ENCODE measurements around the gene RILPL1. TPM values are rescaled to one million over a fixed set of nuclear protein-coding genes. Genes with fewer than 3 reads are reported as not detected.
"Not testable (repeated sequence)": the region's sequence is repeated elsewhere in the genome, so short reads cannot be mapped to it uniquely, and the experiment has no call there.

Gene RILPL1
- total RNA-seq, 1 donor, result 1.1 TPM

- no peak for DNase-seq (ENCODE audit: low read depth in 2 of 3, low spot score in 2 of 3)
Measured at GRCh38 chr12:123531091-123531490, 2.4 kb downstream of the RILPL1 start.

- DNase-seq (ENCODE audit: low read depth in 2 of 3, low spot score in 2 of 3), result no peak
Measured at GRCh38 chr12:123530668-123531067, 2.9 kb downstream of the RILPL1 start.

GRCh38 chr12:123529686-123530085, 3.8 kb downstream of the RILPL1 start:
- DNase-seq (ENCODE audit: low read depth in 2 of 3, low spot score in 2 of 3), result no peak

- no peak for DNase-seq (ENCODE audit: low read depth in 2 of 3, low spot score in 2 of 3)
Measured at GRCh38 chr12:123528858-123529257, 4.7 kb downstream of the RILPL1 start.

- no peak for DNase-seq (ENCODE audit: low read depth in 2 of 3, low spot score in 2 of 3)
Measured at GRCh38 chr12:123526542-123527080, 6.9 kb downstream of the RILPL1 start.

- DNase-seq (ENCODE audit: low read depth in 2 of 3, low spot score in 2 of 3), result no peak
Measured at GRCh38 chr12:123524378-123524777, 9.1 kb downstream of the RILPL1 start.

DNA sequence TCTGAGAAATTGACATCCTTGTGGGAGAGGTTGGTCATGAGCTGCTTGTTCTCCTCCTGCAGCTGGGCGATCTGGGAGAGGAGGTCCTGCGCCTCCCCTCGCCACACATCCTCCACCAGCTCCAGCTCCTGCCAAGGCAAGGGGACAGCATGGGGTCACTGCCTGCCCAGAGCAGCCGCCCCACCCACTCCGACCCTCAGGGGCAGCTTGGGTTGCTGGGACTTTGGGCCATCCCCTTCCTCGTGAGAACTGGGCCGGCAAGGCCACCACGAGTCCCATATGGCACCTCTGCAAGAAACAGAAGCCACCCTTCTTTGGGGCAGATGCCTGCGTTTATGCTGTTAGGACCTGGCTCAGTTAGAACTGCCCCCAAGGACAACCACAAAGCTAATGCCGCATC, 10.0 kb downstream of the RILPL1 start:
- no peak for DNase-seq (ENCODE audit: low read depth in 2 of 3, low spot score in 2 of 3)

DNA sequence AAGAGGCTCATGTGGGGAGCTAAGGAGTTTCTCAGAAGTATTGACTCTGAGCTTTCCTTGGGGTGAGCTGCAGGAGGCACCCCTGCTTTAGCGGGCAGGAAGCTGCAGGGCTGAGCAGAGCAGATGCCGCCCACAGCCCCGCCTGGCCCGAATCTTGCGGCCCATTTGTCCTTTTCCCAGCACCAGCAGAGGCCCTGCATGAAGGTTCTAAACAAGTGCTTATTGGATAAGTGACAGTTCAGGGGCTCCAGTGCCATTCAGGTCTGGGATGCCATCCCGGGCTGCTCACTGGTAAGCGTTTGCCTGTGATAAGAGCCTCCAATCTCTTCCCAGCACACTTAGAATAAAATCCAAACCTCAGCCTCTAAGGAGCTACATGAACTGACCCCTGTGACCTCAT, 11.4 kb downstream of the RILPL1 start:
- no peak for DNase-seq (ENCODE audit: low read depth in 2 of 3, low spot score in 2 of 3)

DNA sequence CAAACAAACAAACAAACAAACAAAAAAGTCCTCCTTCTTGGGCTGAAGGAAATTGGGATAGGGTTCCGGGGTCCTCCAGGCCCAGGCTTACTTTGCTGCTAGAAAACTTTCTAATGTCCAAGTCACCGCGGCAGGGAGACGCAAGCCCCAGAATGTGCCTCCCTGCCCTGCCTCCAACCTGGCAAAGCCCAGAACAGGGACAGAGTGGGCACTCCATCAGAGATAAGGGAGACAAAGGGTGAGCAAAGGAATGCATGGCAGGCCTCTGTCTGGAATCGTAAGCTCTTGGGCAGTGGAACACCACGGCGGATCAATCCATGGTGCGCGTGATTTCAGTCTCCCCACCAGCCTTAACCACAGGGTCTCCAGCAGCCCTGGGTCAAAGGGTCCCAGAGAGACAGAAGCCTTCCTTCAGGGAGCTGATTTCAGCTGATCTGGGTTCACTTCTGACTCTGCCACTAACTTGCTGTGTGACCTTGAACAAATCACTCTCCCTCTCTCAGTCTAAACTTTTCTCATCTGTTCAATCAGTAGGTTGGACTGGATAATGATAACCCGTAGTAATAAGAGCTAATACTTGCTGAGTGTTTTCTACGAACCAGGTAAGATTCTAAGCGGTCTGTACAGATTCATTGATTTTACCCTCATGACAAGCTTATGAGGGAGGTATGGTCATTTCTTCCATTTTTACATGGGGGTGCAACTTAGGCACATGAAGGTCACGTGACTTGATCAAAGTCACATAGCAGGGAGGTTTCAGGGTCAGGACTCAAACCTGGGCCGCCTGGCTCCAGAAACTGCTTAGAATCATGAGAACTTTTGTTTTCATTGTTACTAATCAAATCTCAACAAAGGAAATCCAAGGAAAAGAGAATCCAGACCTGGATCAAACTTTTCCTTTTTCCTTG, 12.7 kb downstream of the RILPL1 start:
- no peak for DNase-seq (ENCODE audit: low read depth in 2 of 3, low spot score in 2 of 3)

DNA sequence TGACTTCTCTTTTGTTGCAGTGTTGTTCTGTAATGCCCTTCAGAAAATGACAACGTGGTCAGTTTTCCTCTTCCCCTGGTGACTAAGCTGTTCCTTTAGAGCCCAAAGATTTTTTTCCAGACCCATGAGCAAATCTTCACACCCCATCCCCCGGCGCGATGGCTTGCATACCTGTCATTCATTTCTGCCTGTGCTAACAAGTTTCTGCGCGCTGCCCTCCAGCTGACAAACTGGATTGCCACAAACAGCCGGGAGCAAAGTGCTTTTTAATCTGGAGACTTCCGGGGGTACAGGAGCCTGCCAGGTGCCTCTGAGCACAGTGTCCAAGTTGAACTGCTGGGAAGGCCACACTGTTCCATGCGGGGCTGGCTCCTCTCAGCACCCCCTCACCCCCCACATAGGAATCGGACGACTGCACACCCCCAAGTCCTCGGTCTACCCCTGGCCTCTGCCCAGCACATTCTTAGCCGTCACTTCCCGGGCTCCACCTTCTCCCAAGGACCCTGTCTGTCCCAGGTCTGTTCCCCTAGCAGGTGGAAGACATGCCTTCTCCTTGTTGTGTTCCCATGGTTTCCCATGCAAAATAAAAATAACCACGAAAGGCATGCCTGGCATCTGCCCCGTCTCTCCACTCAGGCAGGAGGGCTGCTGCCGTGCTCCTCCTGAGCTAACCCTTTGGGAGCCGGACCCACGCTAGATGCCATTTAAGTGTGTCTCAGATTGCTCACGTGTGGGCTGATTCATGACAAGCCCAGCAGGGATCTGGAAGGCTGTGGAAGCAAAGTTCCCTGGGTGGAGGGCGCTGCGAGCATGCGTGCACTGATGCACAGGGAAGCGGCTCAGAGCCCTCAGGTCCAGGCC, 14.1 kb downstream of the RILPL1 start:
- no peak for DNase-seq (ENCODE audit: low read depth in 2 of 3, low spot score in 2 of 3)

DNA sequence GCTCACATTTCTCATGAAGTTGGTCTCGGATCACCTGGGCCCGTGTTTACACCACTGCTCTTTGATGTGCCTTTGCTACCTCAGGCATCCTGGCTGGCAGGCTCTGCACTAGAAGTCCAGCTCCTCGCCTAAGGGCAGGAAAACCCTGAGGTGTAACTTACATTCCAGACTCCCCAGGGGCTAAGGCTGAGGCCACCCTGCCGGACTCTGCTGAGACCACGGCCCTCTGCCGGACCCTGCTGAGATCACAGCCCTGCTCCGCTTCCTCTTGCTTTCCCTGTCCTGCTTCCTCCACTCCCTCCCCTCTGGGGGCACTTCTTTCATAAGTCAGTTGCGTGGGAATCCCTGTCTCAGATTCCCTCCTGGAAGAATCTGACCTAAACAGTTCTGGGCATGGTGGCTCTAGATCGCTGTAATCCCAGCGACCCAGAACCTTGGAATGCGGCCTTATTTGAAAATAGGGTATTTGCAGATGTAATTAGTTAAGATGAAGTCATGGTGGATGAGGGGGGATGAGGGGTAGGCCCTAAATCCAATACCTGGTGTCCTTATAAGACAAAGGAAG, 17.2 kb downstream of the RILPL1 start:
- DNase-seq (ENCODE audit: low read depth in 2 of 3, low spot score in 2 of 3), result no peak

DNA sequence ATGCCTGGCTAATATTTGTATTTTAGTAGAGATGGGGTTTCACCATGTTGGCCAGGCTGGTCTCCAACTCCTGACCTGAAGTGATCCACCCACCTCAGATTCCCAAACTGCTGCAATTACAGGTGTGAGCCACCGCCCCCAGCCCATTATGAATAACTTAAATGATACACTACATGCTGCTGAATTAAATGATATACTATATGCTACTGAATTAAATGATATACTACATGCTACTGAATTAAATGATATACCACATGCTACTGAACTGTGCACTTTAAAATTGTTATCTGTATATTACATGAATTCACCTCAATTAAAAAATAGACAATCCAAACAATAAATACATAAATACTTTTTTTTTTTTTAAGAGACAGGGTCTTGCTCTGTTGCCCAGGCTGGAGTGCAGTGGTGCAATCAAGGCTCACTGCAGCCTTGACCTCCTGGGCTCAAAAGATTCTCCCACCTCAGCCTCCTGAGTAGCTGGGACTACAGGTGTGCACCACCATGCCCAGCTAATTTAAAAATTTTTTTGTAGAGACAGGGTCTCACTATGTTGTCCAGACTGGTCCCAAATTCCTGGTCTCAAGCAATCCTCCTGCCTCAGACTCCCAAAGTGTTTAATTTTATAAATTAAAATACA, 18.8 kb downstream of the RILPL1 start:
- not testable (repeated sequence) for DNase-seq (ENCODE audit: low read depth in 2 of 3, low spot score in 2 of 3)

- DNase-seq (ENCODE audit: low read depth in 2 of 3, low spot score in 2 of 3), result no peak
Measured at GRCh38 chr12:123513805-123514204, 19.7 kb downstream of the RILPL1 start.

GRCh38 chr12:123512838-123513665, 20.5 kb downstream of the RILPL1 start:
- DNase-seq (ENCODE audit: low read depth in 2 of 3, low spot score in 2 of 3), result no peak

DNA sequence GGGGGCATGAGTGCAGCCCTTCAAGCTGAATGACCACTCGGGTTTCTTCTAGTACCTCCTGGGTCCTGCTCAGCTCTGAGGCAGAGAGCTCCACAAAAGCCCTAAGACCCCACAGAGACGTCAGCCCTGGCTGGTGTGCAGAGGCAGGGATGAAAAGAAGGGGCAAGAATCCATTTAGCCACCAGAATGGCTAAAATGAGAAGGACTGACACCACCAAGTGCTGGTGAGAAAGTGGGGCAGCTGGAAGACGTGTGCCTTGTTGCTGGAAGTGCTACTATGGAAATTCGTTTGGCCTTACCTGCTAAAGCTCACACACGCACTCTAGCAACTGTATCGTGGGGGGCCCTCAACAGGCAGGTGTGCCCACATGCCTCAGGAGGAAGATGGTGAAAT, 26.7 kb downstream of the RILPL1 start:
- no peak for DNase-seq (ENCODE audit: low read depth in 2 of 3, low spot score in 2 of 3)

DNA sequence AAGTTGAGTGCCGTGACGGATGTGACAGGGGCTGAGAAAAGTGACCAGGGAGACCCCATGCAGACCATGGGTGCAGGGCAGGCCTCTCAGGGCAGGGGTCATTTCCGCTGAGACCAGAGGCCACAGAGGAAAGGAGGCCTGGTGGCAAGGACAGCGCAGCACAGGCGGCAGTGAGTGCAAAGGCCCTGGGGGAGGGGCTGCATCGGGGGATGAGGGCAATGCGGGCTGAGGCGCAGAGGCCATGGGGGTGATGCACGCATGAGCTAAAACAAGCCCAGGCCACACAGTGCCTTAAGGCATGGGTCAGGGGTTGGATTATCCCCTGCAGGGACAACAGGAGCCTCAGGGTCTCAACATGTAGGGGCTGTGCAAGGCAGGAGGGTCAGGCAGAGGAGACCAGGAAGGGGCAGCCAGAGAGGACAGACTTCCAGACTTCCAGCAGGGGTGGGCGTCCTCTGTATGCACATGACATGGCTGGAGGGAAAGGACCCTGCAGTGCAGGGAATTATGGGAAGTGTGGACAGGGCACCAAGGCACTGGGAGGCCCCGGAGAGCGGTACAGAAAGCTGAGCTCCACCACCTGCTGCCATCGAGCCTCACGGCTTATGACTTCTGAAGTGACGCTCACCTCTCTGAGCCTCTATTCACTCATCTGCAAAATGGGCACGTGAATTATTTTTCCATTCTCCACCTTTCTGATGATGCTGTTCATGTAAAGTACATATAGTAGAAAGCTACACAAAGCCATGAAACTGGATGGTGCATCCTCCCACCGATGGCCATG, 27.3 kb downstream of the RILPL1 start:
- DNase-seq (ENCODE audit: low read depth in 2 of 3, low spot score in 2 of 3), result no peak

- no peak for DNase-seq (ENCODE audit: low read depth in 2 of 3, low spot score in 2 of 3)
Measured at GRCh38 chr12:123502163-123502704, 31.3 kb downstream of the RILPL1 start.

- no peak for DNase-seq (ENCODE audit: low read depth in 2 of 3, low spot score in 2 of 3)
Measured at GRCh38 chr12:123499332-123499731, 34.2 kb downstream of the RILPL1 start.
